ENCODE data around the gene ENTPD8. TPM values are rescaled to one million over a fixed set of nuclear protein-coding genes. Genes with fewer than 3 reads are reported as not detected.

Gene ENTPD8
- total and polyA plus RNA-seq, 2 of the 4 experiments (the other 2 are of a cell fraction) = 0.07 TPM; not detected in 1

GRCh38 chr9:137474271-137474670 is 33.1 kb upstream of the ENTPD8 start:
- Histone ChIP-seq H2AK5ac (ENCODE audit: low read depth, low read length) (no peak overlapping the region), H2BK120ac (ENCODE audit: low read depth, low read length) (no peak overlapping the region), H3K27me3 (ENCODE audit: control insufficient read depth, insufficient read depth, low read length) (peaks cover 13% of the 10 kb centered on the region), H3K9me1 (ENCODE audit: insufficient read depth, low read length) (no peaks in the 10 kb centered on the region), H3K36me3 (ENCODE audit: control insufficient read depth, insufficient read depth, low read length) (no peaks in the 10 kb centered on the region), H2BK15ac (ENCODE audit: low read depth, low read length) (no peak overlapping the region), H3K56ac (ENCODE audit: extremely low read depth, insufficient read depth, low read length) (no peak overlapping the region), H2AK9ac (replicated peaks; ENCODE audit: low read depth, low read length, poor library complexity) (no peak overlapping the region), H3K4ac (ENCODE audit: low read depth, low read length) (no peak overlapping the region), H4K20me1 (ENCODE audit: insufficient read depth, low read length) (no peaks in the 10 kb centered on the region), H4K5ac (ENCODE audit: low read depth, low read length) (no peak overlapping the region), H3K18ac (ENCODE audit: low read depth, low read length) (no peak overlapping the region), H3K9ac (ENCODE audit: low read depth, low read length) (no peak overlapping the region), H3K14ac (replicated peaks; ENCODE audit: low read depth, low read length) (no peak overlapping the region), H3K27ac (ENCODE audit: insufficient read depth, low read length) (no peak overlapping the region), H2BK5ac (ENCODE audit: low read depth, low read length, poor library complexity, severe bottlenecking) (no peak overlapping the region), H3K4me1 (ENCODE audit: control insufficient read depth, insufficient read depth, low read length) (peaks cover 2% of the 10 kb centered on the region; the same call in 1 of the 2 replicates), H2BK20ac (ENCODE audit: low read depth, low read length) (no peak overlapping the region), H3K4me3 (ENCODE audit: insufficient read depth, low read depth, low read length) (no peak overlapping the region), H3K23ac (ENCODE audit: low read depth, low read length) (no peak overlapping the region), H4K91ac (ENCODE audit: insufficient read depth, low read depth, low read length) (no peak overlapping the region), H2AFZ (replicated peaks; ENCODE audit: low read length, poor library complexity) (no peak overlapping the region), H4K8ac (ENCODE audit: low read depth in 2 of 2, low read length in 2 of 2) (no peak overlapping the region), H3K4me2 (ENCODE audit: low read depth, low read length) (no peak overlapping the region), H3K9me3 (ENCODE audit: control insufficient read depth, insufficient read depth, low read length) (peaks cover 16% of the 10 kb centered on the region), H3K79me1 (ENCODE audit: low read depth in 1 of 2, low read length in 2 of 2) (no peaks in the 10 kb centered on the region)
- ChIA-PET POLR2A (ENCODE audit: unreplicated experiment) (no interaction called here), CTCF (no interaction called here)
- 90% methylated on average over 9 of the region's 18 CpGs; no CpG with 5 or more reads in 1 of the 2 experiments for WGBS, 2 experiments (ENCODE audit: extremely low coverage in 2 of 2, insufficient read length in 1 of 2)
- intact Hi-C loops (cut with micrococcal nuclease) = no loop called here
- dilution Hi-C loops (cut with HindIII; ENCODE audit: low sequenced_read_pairs, unreplicated experiment) = no loop called here
- TF ChIP-seq MAZ (IDR thresholded peaks at IDR 0.05; ENCODE audit: borderline replicate concordance, low read depth, low read length) (no peak), RFX5 (IDR thresholded peaks at IDR 0.05; ENCODE audit: low read depth, low read length) (no peak), USF2 (IDR thresholded peaks at IDR 0.05; ENCODE audit: low read depth, low read length) (no peak), CHD1 (IDR thresholded peaks at IDR 0.05; ENCODE audit: low read depth, low read length) (no peak), MAFK (IDR thresholded peaks at IDR 0.05; ENCODE audit: low read depth, low read length) (no peak), CEBPB (IDR thresholded peaks at IDR 0.05; ENCODE audit: low read depth, low read length) (no peak), RAD21 (IDR thresholded peaks at IDR 0.05; ENCODE audit: low read length) (no peak)
- DNase-seq (no peak), ATAC-seq (ENCODE audit: low read depth) (no peak)
- in situ Hi-C loops (cut with MboI; ENCODE audit: low sequenced_read_pairs) = no loop called here
- no TSS peak for BruUV-seq (replicated peaks)

All from IMR-90 (cell line).